ENCODE results near the gene YIPF7. TPM values are rescaled to one million over a fixed set of nuclear protein-coding genes. Genes with fewer than 3 reads are reported as not detected.
A peak's percentile ranks its signal among the peaks of the same experiment; 100 is the strongest.

Gene YIPF7
- total and polyA plus RNA-seq, 2 experiments from 2014 or later, result 0.30 TPM; not detected in 1

DNA sequence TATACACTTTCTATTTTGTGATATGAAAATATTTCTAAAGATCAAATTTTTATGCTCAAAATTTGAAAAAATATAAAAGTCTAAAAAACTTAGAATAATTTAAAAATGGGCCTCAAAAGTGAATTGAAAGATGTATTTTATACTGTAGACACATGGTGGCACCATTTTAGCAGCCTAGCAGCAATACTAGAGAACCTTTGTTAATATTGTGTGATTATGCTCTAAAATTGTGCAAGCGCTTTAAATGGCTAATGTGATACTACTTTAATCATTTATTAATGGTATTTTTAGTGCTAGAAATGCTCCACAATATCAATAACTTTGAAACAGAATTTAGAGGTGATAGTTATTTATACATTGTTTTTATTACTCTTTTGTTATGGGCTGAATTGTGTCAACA, 23.0 kb upstream of the YIPF7 start:
- Histone ChIP-seq H3K9me3 (ENCODE audit: low read depth) (no peaks in the 10 kb centered on the region), H3K4me3 (no peak overlapping the region), H3K79me2 (peaks cover 9% of the 10 kb centered on the region), H3K27ac (no peak overlapping the region), H3K4me2 (no peak overlapping the region), H4K20me1 (ENCODE audit: insufficient read depth, poor library complexity, severe bottlenecking) (no peaks in the 10 kb centered on the region), H3K9me2 (replicated peaks; ENCODE audit: insufficient read depth) (no peaks in the 10 kb centered on the region), H3K36me3 (replicated peaks; ENCODE audit: insufficient read depth, low read depth) (no peaks in the 10 kb centered on the region), H3K4me1 (ENCODE audit: insufficient read depth) (peaks cover 4% of the 10 kb centered on the region), H3K27me3 (peaks cover 5% of the 10 kb centered on the region), H2AFZ (no peak overlapping the region)
- WGBS (ENCODE audit: low lambda C conversion rate, missing lambda C conversion rate), result 97% methylated on average over 1 of the region's 1 CpG
- no peak for DNase-seq (ENCODE audit: low spot score)
- TF ChIP-seq EZH2phosphoT487 (IDR thresholded peaks at IDR 0.05; ENCODE audit: low read depth, severe bottlenecking, unreplicated experiment) (no peak), EZH2 (IDR thresholded peaks at IDR 0.05; ENCODE audit: borderline replicate concordance) (no peak)
- TF ChIP-seq, protein P1, sequence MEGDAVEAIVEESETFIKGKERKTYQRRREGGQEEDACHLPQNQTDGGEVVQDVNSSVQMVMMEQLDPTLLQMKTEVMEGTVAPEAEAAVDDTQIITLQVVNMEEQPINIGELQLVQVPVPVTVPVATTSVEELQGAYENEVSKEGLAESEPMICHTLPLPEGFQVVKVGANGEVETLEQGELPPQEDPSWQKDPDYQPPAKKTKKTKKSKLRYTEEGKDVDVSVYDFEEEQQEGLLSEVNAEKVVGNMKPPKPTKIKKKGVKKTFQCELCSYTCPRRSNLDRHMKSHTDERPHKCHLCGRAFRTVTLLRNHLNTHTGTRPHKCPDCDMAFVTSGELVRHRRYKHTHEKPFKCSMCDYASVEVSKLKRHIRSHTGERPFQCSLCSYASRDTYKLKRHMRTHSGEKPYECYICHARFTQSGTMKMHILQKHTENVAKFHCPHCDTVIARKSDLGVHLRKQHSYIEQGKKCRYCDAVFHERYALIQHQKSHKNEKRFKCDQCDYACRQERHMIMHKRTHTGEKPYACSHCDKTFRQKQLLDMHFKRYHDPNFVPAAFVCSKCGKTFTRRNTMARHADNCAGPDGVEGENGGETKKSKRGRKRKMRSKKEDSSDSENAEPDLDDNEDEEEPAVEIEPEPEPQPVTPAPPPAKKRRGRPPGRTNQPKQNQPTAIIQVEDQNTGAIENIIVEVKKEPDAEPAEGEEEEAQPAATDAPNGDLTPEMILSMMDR (IDR thresholded peaks at IDR 0.05; ENCODE audit: poor library complexity), result no peak

DNA sequence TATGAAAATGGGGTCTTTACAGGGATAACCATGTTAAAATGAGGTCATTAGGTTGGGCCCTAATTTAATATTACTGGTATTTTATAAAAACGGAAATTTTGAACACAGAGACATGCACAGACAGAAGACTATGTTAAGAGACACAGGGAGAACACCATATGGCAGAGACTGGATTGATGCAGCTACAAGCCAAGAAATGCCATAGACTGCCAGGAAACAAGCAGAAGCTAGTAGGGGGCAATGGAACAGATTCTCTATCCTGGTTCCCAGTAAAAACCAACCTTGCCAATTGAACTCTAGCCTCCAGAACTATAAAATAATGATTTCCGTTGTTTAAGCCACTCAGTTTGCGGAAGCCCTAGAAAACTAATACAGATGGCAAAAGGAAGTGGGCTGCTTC, 20.2 kb upstream of the YIPF7 start:
- DNase-seq (ENCODE audit: low spot score), result no peak
- Histone ChIP-seq H3K79me2 (no peaks in the 10 kb centered on the region), H4K20me1 (ENCODE audit: insufficient read depth, poor library complexity, severe bottlenecking) (no peaks in the 10 kb centered on the region), H3K27me3 (peaks cover 5% of the 10 kb centered on the region), H3K4me2 (no peak overlapping the region), H2AFZ (no peak overlapping the region), H3K9me3 (ENCODE audit: low read depth) (no peaks in the 10 kb centered on the region), H3K36me3 (replicated peaks; ENCODE audit: insufficient read depth, low read depth) (no peaks in the 10 kb centered on the region), H3K4me3 (no peak overlapping the region), H3K27ac (no peak overlapping the region), H3K9me2 (replicated peaks; ENCODE audit: insufficient read depth) (no peaks in the 10 kb centered on the region), H3K4me1 (ENCODE audit: insufficient read depth) (no peaks in the 10 kb centered on the region)
- WGBS (ENCODE audit: low lambda C conversion rate, missing lambda C conversion rate), result 80% methylated on average over 3 of the region's 3 CpGs
- TF ChIP-seq EZH2phosphoT487 (IDR thresholded peaks at IDR 0.05; ENCODE audit: low read depth, severe bottlenecking, unreplicated experiment) (no peak), EZH2 (IDR thresholded peaks at IDR 0.05; ENCODE audit: borderline replicate concordance) (no peak)
- TF ChIP-seq, protein P1 (IDR thresholded peaks at IDR 0.05; ENCODE audit: poor library complexity), result no peak

DNA sequence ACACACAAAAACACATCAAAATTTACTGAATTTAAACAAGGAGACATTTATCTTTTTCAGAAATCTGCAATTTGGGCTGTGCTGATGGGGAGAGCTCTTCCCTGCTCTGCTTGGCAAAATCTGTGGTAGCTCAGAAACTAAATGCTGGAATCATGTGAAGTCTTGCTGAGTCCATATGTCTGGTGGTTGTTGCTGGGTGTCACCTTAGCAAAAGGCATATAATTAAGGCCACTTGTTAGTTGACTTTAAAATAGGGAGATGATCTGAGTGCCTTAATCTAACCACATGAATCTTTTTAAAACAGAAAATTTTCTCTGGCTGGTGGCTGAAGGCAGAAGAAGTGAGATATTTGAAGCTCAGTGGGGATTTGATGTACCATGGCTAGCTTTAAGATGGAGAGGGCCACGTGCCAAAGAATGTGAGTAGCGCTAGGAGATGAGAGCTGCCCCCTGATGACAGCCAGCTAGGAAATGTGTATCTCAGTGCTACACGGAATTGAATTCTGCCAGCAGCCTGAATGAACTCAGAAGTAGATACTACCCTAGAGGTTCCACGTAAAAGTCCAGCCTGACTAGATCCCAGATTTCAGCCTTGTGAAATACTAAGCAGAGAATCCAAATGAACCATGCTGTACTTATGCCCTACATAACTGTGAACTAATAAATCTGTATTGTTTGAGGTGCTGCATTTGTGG, 19.2 kb upstream of the YIPF7 start:
- no peaks in the 10 kb centered on the region for H3K36me3 ChIP-seq (replicated peaks; ENCODE audit: insufficient read depth, low read depth)
- H3K27ac ChIP-seq, result no peak overlapping the region
- no peak overlapping the region for H3K4me2 ChIP-seq
- H3K4me1 ChIP-seq (ENCODE audit: insufficient read depth), result no peaks in the 10 kb centered on the region
- 71% methylated on average over 4 of the region's 4 CpGs for WGBS (ENCODE audit: low lambda C conversion rate, missing lambda C conversion rate)
- no peak overlapping the region for H2AFZ ChIP-seq
- no peaks in the 10 kb centered on the region for H3K9me2 ChIP-seq (replicated peaks; ENCODE audit: insufficient read depth)
- DNase-seq (ENCODE audit: low spot score), result peak; percentile 20
- H4K20me1 ChIP-seq (ENCODE audit: insufficient read depth, poor library complexity, severe bottlenecking), result no peaks in the 10 kb centered on the region
- H3K4me3 ChIP-seq, result no peak overlapping the region
- no peak for TF ChIP-seq EZH2phosphoT487 (IDR thresholded peaks at IDR 0.05; ENCODE audit: low read depth, severe bottlenecking, unreplicated experiment)
- TF ChIP-seq EZH2 (IDR thresholded peaks at IDR 0.05; ENCODE audit: borderline replicate concordance), result no peak
- TF ChIP-seq, protein P1 (IDR thresholded peaks at IDR 0.05; ENCODE audit: poor library complexity), result no peak
- H3K79me2 ChIP-seq, result no peaks in the 10 kb centered on the region
- no peaks in the 10 kb centered on the region for H3K9me3 ChIP-seq (ENCODE audit: low read depth)
- H3K27me3 ChIP-seq, result peaks cover 5% of the 10 kb centered on the region

Data from hepatocyte (in vitro differentiated cells).